Retinal pigment epithelial cell (primary cell): ENCODE measurements around the gene AHCYL2.

Experiments used
- DNase-seq: peaks from one replicate; pipeline ENCODE4 v3.0.0-alpha.2; 2010; ENCODE audit warnings: low read depth
- H3K4me3 ChIP-seq: 2 replicates; pipeline ENCODE4 v1.5.1; 2011; ENCODE audit warnings: mild to moderate bottlenecking, low read length, control low read depth, moderate library complexity
- CTCF ChIP-seq: conservative IDR thresholded peaks from 2 replicates; pipeline ENCODE4 v1.5.1; 2011; ENCODE audit warnings: low read depth, low read length, control low read depth, inconsistent platforms

Gene AHCYL2

GRCh38 chr7:129224251-129225205 is at the start of gene AHCYL2:
TSS of gene AHCYL2 (plus strand) at chr7:129225030.
- peak; percentile 88 for DNase-seq
- TF ChIP-seq CTCF, result no peak
- peak within 1 kb of the TSS; percentile 81 for H3K4me3 ChIP-seq

- H3K4me3 ChIP-seq, result no peak overlapping the region
- no peak for DNase-seq
- TF ChIP-seq CTCF, result no peak
Observed at GRCh38 chr7:129176916-129177710, 47.7 kb upstream of the AHCYL2 start.

GRCh38 chr7:129184981-129185670 is 39.7 kb upstream of the AHCYL2 start:
- no peak for TF ChIP-seq CTCF
- no peak for DNase-seq
- no peak overlapping the region for H3K4me3 ChIP-seq

- TF ChIP-seq CTCF, result no peak
- H3K4me3 ChIP-seq, result no peak overlapping the region
- DNase-seq, result no peak
Observed at GRCh38 chr7:129186749-129187260, 38.0 kb upstream of the AHCYL2 start.

- TF ChIP-seq CTCF, result no peak
- no peak for DNase-seq
- H3K4me3 ChIP-seq, result peak overlapping the region; percentile 72
Observed at GRCh38 chr7:129187681-129188371, 37.0 kb upstream of the AHCYL2 start.

- DNase-seq, result peak; percentile 11
- H3K4me3 ChIP-seq, result peak within 1 kb of the TSS; percentile 72
- TF ChIP-seq CTCF, result no peak
Observed at GRCh38 chr7:129188372-129188891, 36.4 kb upstream of the AHCYL2 start, which contains the start of gene SMO. TSS of gene SMO (plus strand) at chr7:129188633. CDS start at chr7:129189152, 519 bp downstream.
